RWPE2 (cell line): Measurements from ENCODE around the gene IFI16.
"Not testable (repeated sequence)": the region's sequence is repeated elsewhere in the genome, so short reads cannot be mapped to it uniquely, and the experiment has no call there.

ENCODE experiments used
- ATAC-seq: fragments of 200-7000 bp; cut with Tn5 transposase; 3 replicates; pipeline ENCODE4 v1.9.1; 2021; ENCODE audit warnings: low read depth
- DNase-seq: peaks from one replicate; pipeline ENCODE4 v3.0.0-alpha.2; 2020; ENCODE audit warnings: low spot score
- H3K27ac ChIP-seq: fragments of 450-650 bp; 2 replicates; pipeline ENCODE4 v1.5.1; 2017; ENCODE audit warnings: mild to moderate bottlenecking; ENCODE audit not compliant: poor library complexity, severe bottlenecking
- H3K27me3 ChIP-seq: fragments of 250-450 bp; sonication (Bioruptor Pico); 2 replicates; pipeline ENCODE4 v1.5.1; 2021; ENCODE audit warnings: mild to moderate bottlenecking, moderate library complexity; ENCODE audit not compliant: insufficient read depth, poor library complexity, severe bottlenecking
- H3K36me3 ChIP-seq: fragments of 250-450 bp; sonication (Bioruptor Pico); 2 replicates; pipeline ENCODE4 v1.5.1; 2020; ENCODE audit warnings: low read depth, mild to moderate bottlenecking, moderate library complexity
- H3K4me1 ChIP-seq: fragments of 250-450 bp; sonication (Bioruptor Pico); 2 replicates; pipeline ENCODE4 v1.5.1; 2021; ENCODE audit warnings: mild to moderate bottlenecking, moderate library complexity; ENCODE audit not compliant: insufficient read depth, poor library complexity, severe bottlenecking
- H3K4me3 ChIP-seq: fragments of 250-450 bp; sonication (Bioruptor Pico); 2 replicates; pipeline ENCODE4 v1.5.1; 2021; ENCODE audit warnings: mild to moderate bottlenecking, moderate library complexity; ENCODE audit not compliant: severe bottlenecking
- H3K9me3 ChIP-seq: fragments of 250-450 bp; sonication (Bioruptor Pico); 2 replicates; pipeline ENCODE4 v1.5.1; 2021; ENCODE audit warnings: mild to moderate bottlenecking, moderate library complexity; ENCODE audit not compliant: severe bottlenecking
- CTCF ChIP-seq: fragments of 450-650 bp; IDR thresholded peaks from one replicate; pipeline ENCODE4 v1.5.1; 2017; ENCODE audit warnings: mild to moderate bottlenecking, moderate library complexity; ENCODE audit not compliant: poor library complexity, severe bottlenecking

IFI16 gene

GRCh38 chr1:159010391-159010790 lies 684 bp downstream of the IFI16 start:
- TF ChIP-seq CTCF: no peak
- Histone ChIP-seq H3K36me3 (peaks cover 19% of the 10 kb centered on the region), H3K27ac (peak overlapping the region; percentile 91), H3K4me3 (peak overlapping the region; percentile 38), H3K9me3 (no peaks in the 10 kb centered on the region), H3K27me3 (no peaks in the 10 kb centered on the region), H3K4me1 (peaks cover 24% of the 10 kb centered on the region)
- no peak for DNase-seq
- ATAC-seq: peak; percentile 5; the same call in 1 of the 3 replicates

- peak overlapping the region; percentile 91 for H3K27ac ChIP-seq
- H3K36me3 ChIP-seq: peaks cover 26% of the 10 kb centered on the region
- H3K4me3 ChIP-seq: peak overlapping the region; percentile 38
Measured at GRCh38 chr1:159011001-159011400, 1.3 kb downstream of the IFI16 start.

GRCh38 chr1:159011751-159012150 lies 2.0 kb downstream of the IFI16 start:
- Histone ChIP-seq H3K36me3 (peaks cover 33% of the 10 kb centered on the region), H3K9me3 (no peaks in the 10 kb centered on the region), H3K27ac (peak overlapping the region; percentile 91), H3K4me3 (peak overlapping the region; percentile 38), H3K27me3 (no peaks in the 10 kb centered on the region), H3K4me1 (peaks cover 30% of the 10 kb centered on the region)
- DNase-seq (no peak), ATAC-seq (no peak)
- TF ChIP-seq CTCF: no peak

More at GRCh38 chr1:159011001-159011400, 1.3 kb downstream of the IFI16 start:
- ATAC-seq, H3K27me3 ChIP-seq, DNase-seq, H3K9me3 ChIP-seq: not testable (repeated sequence)
- peaks cover 30% of the 10 kb centered on the region for H3K4me1 ChIP-seq

- no peak overlapping the region for H3K4me3 ChIP-seq
- H3K4me1 ChIP-seq: peaks cover 30% of the 10 kb centered on the region
- no peaks in the 10 kb centered on the region for H3K27me3 ChIP-seq
- ATAC-seq (peak; percentile 34; the same call in 1 of the 3 replicates), DNase-seq (no peak)
- no peak for TF ChIP-seq CTCF
- H3K36me3 ChIP-seq: peaks cover 40% of the 10 kb centered on the region
- peak overlapping the region; percentile 91 for H3K27ac ChIP-seq
- no peaks in the 10 kb centered on the region for H3K9me3 ChIP-seq
Measured at GRCh38 chr1:159012495-159012894, 2.8 kb downstream of the IFI16 start.

- Histone ChIP-seq H3K27ac (no peak overlapping the region), H3K36me3 (peaks cover 56% of the 10 kb centered on the region), H3K9me3 (no peaks in the 10 kb centered on the region), H3K27me3 (no peaks in the 10 kb centered on the region), H3K4me1 (peaks cover 30% of the 10 kb centered on the region), H3K4me3 (no peak overlapping the region)
- TF ChIP-seq CTCF: no peak
- ATAC-seq (no peak), DNase-seq (no peak)
Measured at GRCh38 chr1:159014003-159014571, 4.4 kb downstream of the IFI16 start.
